Measurements from ENCODE around the gene CD8B. TPM values are rescaled to one million over a fixed set of nuclear protein-coding genes. Genes with fewer than 3 reads are reported as not detected.
"Not testable (repeated sequence)": the region's sequence is repeated elsewhere in the genome, so short reads cannot be mapped to it uniquely, and the experiment has no call there.

Gene CD8B
- total RNA-seq (2014; rRNA removed; shearing (Covaris generic)): 0.31 and 3.0 TPM in 2 replicates
- 0.61 and 0.63 TPM in 2 replicates for polyA plus RNA-seq (2016; fragmentation: Nextera tagmentation; extraction: Ambion mirVana)
- long read RNA-seq: 0 reads

DNA sequence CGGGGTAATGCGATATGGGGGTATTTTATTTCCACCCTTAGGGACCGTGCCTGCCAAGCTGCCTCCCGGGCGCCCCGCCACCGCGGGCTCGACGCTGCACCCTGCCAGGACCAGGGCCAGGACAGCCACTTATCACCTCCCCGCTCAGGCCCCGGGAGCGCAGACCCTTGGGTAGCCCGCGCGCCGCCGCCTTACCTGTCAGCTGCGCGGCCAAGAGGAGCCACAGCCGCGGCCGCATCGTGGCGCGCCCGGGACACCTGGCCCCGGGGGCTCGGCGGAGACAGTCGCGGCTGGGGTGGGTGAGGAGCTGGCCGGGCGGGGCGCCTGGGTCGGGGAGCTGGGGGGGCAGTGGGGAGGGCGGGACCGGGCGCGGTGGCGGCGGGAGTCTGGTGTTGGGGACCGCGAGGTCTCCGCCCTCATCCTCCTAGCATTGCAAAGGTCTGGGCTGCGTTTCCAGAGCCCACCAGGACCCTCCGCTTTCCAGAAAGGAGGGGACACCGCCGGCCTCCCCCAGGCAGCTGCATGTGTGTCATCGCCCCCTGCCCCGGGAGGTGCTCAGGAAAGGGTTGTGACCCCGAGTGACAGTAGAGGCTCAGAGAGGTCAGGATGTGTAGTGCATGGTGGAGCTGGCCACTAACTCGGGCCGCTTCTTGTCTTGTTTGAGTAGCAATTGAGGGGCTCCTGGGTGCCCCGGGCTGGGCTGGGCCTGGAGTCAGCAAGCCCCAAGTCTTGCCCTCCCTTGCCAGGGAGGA, at the start of gene CD8B:
CD8B (minus strand) TSS at position 259 of the 752 bp plus-strand sequence; CDS start at position 238, 21 bp downstream.
- H3K4me1 ChIP-seq (ENCODE audit: insufficient read depth); H3K79me2 ChIP-seq (replicated peaks; ENCODE audit: insufficient read depth); H3K9me2 ChIP-seq (ENCODE audit: insufficient read depth); H3K27ac ChIP-seq (ENCODE audit: low read depth); H4K20me1 ChIP-seq (replicated peaks; ENCODE audit: insufficient read depth); H3K36me3 Mint-ChIP-seq (ENCODE audit: low read depth); H2AFZ ChIP-seq; H3K9me3 Mint-ChIP-seq; H3K4me1 Mint-ChIP-seq; H3K27me3 Mint-ChIP-seq (ENCODE audit: insufficient read depth, low read depth, poor library complexity); H3F3A ChIP-seq (replicated peaks; ENCODE audit: low read depth); H3K36me3 ChIP-seq (ENCODE audit: insufficient read depth); H3K27ac Mint-ChIP-seq: not testable (repeated sequence)
- DNase-seq (ENCODE audit: low spot score): peak; percentile 67
- H3K4me3 Mint-ChIP-seq: peak within 1 kb of the TSS; percentile 65
- ATAC-seq: peak; percentile 86
- peak within 1 kb of the TSS; percentile 55 for H3K4me3 ChIP-seq
- peaks cover 19% of the 10 kb centered on the region for H3K27me3 ChIP-seq (ENCODE audit: insufficient read depth)
- peak within 1 kb of the TSS; percentile 79 for H3K4me2 ChIP-seq

DNA sequence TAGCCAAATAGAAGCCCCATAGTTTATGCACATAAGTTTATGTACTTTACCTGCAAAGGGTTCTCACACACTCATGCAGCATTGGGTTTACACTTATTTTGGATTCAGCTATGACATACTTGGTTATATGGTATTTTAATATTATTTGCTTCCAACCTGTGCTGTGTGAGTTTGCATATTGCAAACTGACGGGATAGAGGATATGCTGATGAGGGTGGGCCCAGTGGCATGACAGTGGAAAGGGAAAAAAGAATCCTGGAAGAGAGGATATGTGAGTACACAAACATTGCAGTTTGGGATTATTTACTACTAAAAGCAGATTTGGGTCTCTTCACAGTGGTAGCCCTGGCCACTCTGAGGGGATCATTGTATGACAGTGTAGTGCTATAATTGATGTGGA, 44.2 kb upstream of the CD8B start:
- H4K20me1 ChIP-seq (replicated peaks; ENCODE audit: insufficient read depth); H3K4me3 ChIP-seq; H3K4me1 Mint-ChIP-seq; H3K36me3 ChIP-seq (ENCODE audit: insufficient read depth); H3K9me3 Mint-ChIP-seq; DNase-seq (ENCODE audit: low spot score); H3K27ac ChIP-seq (ENCODE audit: low read depth); H3K4me3 Mint-ChIP-seq; H3K36me3 Mint-ChIP-seq (ENCODE audit: low read depth); H2AFZ ChIP-seq; H3K4me2 ChIP-seq; H3K4me1 ChIP-seq (ENCODE audit: insufficient read depth); H3K27ac Mint-ChIP-seq; H3F3A ChIP-seq (replicated peaks; ENCODE audit: low read depth); H3K27me3 Mint-ChIP-seq (ENCODE audit: insufficient read depth, low read depth, poor library complexity); H3K79me2 ChIP-seq (replicated peaks; ENCODE audit: insufficient read depth); H3K27me3 ChIP-seq (ENCODE audit: insufficient read depth); ATAC-seq; H3K9me2 ChIP-seq (ENCODE audit: insufficient read depth): not testable (repeated sequence)

DNA sequence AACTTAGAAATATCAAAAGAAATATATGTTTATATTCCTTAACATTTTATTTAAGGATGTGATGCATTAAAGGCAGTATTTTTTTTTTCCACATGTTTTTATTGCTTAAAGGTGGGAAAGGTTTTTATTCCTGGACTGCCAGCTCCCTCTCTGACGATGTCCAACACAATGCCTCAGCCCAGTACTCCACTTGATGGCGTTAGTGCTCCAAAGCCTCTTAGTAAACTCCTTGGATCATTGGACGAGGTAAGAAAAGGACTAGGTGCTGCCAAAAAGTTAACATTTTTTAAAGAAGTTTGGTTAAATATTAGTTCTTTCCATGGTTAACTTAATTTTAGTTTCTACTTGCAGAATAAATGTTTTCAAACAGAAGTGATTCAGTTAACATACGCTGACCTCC, 39.0 kb upstream of the CD8B start:
- TF ChIP-seq, protein P1, sequence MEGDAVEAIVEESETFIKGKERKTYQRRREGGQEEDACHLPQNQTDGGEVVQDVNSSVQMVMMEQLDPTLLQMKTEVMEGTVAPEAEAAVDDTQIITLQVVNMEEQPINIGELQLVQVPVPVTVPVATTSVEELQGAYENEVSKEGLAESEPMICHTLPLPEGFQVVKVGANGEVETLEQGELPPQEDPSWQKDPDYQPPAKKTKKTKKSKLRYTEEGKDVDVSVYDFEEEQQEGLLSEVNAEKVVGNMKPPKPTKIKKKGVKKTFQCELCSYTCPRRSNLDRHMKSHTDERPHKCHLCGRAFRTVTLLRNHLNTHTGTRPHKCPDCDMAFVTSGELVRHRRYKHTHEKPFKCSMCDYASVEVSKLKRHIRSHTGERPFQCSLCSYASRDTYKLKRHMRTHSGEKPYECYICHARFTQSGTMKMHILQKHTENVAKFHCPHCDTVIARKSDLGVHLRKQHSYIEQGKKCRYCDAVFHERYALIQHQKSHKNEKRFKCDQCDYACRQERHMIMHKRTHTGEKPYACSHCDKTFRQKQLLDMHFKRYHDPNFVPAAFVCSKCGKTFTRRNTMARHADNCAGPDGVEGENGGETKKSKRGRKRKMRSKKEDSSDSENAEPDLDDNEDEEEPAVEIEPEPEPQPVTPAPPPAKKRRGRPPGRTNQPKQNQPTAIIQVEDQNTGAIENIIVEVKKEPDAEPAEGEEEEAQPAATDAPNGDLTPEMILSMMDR (conservative IDR thresholded peaks at IDR 0.05; ENCODE audit: low read depth in 2 of 2): peak; percentile 34 to 63; a peak in 3 of 4 replicates
- H3K36me3 Mint-ChIP-seq (ENCODE audit: low read depth); H3F3A ChIP-seq (replicated peaks; ENCODE audit: low read depth); H3K27ac Mint-ChIP-seq; H3K27me3 ChIP-seq (ENCODE audit: insufficient read depth); H3K4me2 ChIP-seq; H3K9me2 ChIP-seq (ENCODE audit: insufficient read depth); H3K4me1 Mint-ChIP-seq; H3K4me3 ChIP-seq; H2AFZ ChIP-seq; H3K4me1 ChIP-seq (ENCODE audit: insufficient read depth); H3K4me3 Mint-ChIP-seq; H3K27me3 Mint-ChIP-seq (ENCODE audit: insufficient read depth, low read depth, poor library complexity); H4K20me1 ChIP-seq (replicated peaks; ENCODE audit: insufficient read depth); H3K9me3 Mint-ChIP-seq; H3K79me2 ChIP-seq (replicated peaks; ENCODE audit: insufficient read depth); H3K36me3 ChIP-seq (ENCODE audit: insufficient read depth); H3K27ac ChIP-seq (ENCODE audit: low read depth): not testable (repeated sequence)
- peak; percentile 88 for ATAC-seq
- peak; percentile 61 for DNase-seq (ENCODE audit: low spot score)

DNA sequence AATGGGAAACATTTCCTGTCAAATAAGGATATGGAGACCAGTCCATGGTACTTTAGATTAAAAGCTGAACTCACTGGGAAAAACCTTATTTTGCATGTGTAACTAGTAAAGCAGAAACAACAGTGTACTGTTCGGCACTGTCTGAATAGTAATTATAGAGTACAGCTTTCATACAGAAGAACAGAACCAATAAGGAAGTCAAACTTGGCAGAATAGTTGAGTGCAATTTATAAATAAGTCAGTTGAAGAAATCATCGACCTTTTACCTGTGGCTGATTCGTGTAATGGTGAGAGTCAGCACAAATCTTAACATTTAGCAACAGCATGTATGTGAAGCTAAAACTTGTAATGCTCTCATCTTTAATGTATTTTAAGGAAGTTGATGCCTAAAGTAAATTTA, 24.3 kb upstream of the CD8B start:
- H3K27me3 ChIP-seq (ENCODE audit: insufficient read depth); H3K9me2 ChIP-seq (ENCODE audit: insufficient read depth); H2AFZ ChIP-seq; H3K36me3 ChIP-seq (ENCODE audit: insufficient read depth); H3K79me2 ChIP-seq (replicated peaks; ENCODE audit: insufficient read depth); H3K27ac ChIP-seq (ENCODE audit: low read depth); H3K27me3 Mint-ChIP-seq (ENCODE audit: insufficient read depth, low read depth, poor library complexity); H3K4me3 ChIP-seq; H3K36me3 Mint-ChIP-seq (ENCODE audit: low read depth); DNase-seq (ENCODE audit: low spot score); H3K27ac Mint-ChIP-seq; H3K4me1 ChIP-seq (ENCODE audit: insufficient read depth); H3F3A ChIP-seq (replicated peaks; ENCODE audit: low read depth); H3K4me1 Mint-ChIP-seq; H3K4me2 ChIP-seq; ATAC-seq; H3K9me3 Mint-ChIP-seq; H3K4me3 Mint-ChIP-seq; H4K20me1 ChIP-seq (replicated peaks; ENCODE audit: insufficient read depth): not testable (repeated sequence)

DNA sequence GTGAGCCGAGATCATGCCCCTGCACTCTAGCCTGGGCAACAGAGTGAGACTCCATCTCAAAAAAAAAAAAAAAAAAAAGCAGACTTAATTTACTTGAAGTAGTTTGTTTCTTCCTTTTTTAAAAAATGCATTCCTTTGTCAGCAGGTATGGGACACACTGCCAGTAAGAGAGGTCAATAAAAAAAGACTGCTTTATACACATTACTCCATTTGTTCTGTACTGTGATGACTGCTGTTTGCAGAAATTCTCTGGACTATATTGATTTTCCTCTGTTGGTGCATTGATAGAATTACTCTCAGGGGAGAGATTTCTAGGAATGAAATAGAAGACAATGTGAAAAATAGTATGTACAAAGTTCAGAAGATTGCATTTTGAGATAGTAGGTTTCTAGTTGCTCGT, 21.2 kb upstream of the CD8B start:
- not testable (repeated sequence) for H3K27me3 ChIP-seq (ENCODE audit: insufficient read depth); ATAC-seq; H3K27ac ChIP-seq (ENCODE audit: low read depth); H3K36me3 Mint-ChIP-seq (ENCODE audit: low read depth); H3K27me3 Mint-ChIP-seq (ENCODE audit: insufficient read depth, low read depth, poor library complexity); H3F3A ChIP-seq (replicated peaks; ENCODE audit: low read depth); H3K4me3 Mint-ChIP-seq; H3K9me3 Mint-ChIP-seq; H3K4me3 ChIP-seq; H2AFZ ChIP-seq; DNase-seq (ENCODE audit: low spot score); H3K79me2 ChIP-seq (replicated peaks; ENCODE audit: insufficient read depth); H4K20me1 ChIP-seq (replicated peaks; ENCODE audit: insufficient read depth); H3K4me1 ChIP-seq (ENCODE audit: insufficient read depth); H3K36me3 ChIP-seq (ENCODE audit: insufficient read depth); H3K4me1 Mint-ChIP-seq; H3K4me2 ChIP-seq; H3K27ac Mint-ChIP-seq; H3K9me2 ChIP-seq (ENCODE audit: insufficient read depth)

DNA sequence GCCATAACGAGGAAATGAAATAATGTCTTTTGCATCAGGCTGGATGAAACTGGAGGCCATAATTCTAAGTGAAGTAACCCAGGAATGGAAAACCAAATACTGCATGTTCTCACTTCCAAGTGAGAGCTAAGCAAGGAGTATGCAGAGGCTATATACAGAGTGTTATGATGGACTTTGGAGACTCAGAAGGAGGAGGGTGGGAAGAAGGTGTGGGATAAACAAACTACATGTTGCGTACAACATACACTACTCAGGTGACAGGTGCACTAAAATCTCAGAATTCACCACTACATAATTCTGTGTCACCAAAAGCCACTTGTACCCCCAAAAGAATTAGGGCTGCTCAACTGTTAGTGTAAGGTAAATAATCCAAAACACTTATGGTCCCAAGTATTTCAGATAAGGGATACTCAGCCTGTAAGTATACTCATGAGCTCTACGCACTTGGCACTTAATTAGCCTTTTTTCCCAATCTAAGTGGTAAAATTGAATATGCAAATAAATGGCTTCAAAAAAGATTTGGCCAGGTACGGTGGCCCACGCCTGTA, 20.5 kb upstream of the CD8B start:
- DNase-seq (ENCODE audit: low spot score); H3K27ac ChIP-seq (ENCODE audit: low read depth); H3K4me2 ChIP-seq; H3K9me3 Mint-ChIP-seq; ATAC-seq; H3K36me3 Mint-ChIP-seq (ENCODE audit: low read depth); H4K20me1 ChIP-seq (replicated peaks; ENCODE audit: insufficient read depth); H3K4me3 ChIP-seq; H3K36me3 ChIP-seq (ENCODE audit: insufficient read depth); H3K4me3 Mint-ChIP-seq; H3K27me3 ChIP-seq (ENCODE audit: insufficient read depth); H3K27me3 Mint-ChIP-seq (ENCODE audit: insufficient read depth, low read depth, poor library complexity); H3K4me1 ChIP-seq (ENCODE audit: insufficient read depth); H3K9me2 ChIP-seq (ENCODE audit: insufficient read depth); H3K79me2 ChIP-seq (replicated peaks; ENCODE audit: insufficient read depth); H3K27ac Mint-ChIP-seq; H2AFZ ChIP-seq; H3F3A ChIP-seq (replicated peaks; ENCODE audit: low read depth); H3K4me1 Mint-ChIP-seq: not testable (repeated sequence)

Measured in GM23338 (cell line).